GM12878 (cell line): ENCODE results near the gene TLL2. TPM values are rescaled to one million over a fixed set of nuclear protein-coding genes. Genes with fewer than 3 reads are reported as not detected.
A peak's percentile ranks its signal among the peaks of the same experiment; 100 is the strongest.

Experiments
- ASH2L ChIP-seq: fragments of 300-600, 200-600 bp; sonication (generic); IDR thresholded peaks from 2 replicates; pipeline ENCODE4 v1.6.1; 2017; ENCODE audit warnings: low read depth, mild to moderate bottlenecking, borderline replicate concordance
- BCL11A ChIP-seq: IDR thresholded peaks from 2 replicates; pipeline ENCODE4 v1.6.1; 2011; ENCODE audit warnings: low read depth, low read length
- CHD4 ChIP-seq: fragments of 200-600 bp; sonication (generic); IDR thresholded peaks from 2 replicates; pipeline ENCODE4 v1.6.1; 2016; ENCODE audit warnings: mild to moderate bottlenecking
- CREB1 ChIP-seq: IDR thresholded peaks from 2 replicates; pipeline ENCODE4 v1.6.1; 2012; ENCODE audit warnings: low read depth, mild to moderate bottlenecking, inconsistent platforms
- EED ChIP-seq: sonication (generic); IDR thresholded peaks from 2 replicates; pipeline ENCODE4 v1.6.1; 2016; ENCODE audit warnings: antibody characterized with exemption, low read depth
- ETV6 ChIP-seq, 2 experiments: fragments of 450-650 bp in 1 of 2; IDR thresholded peaks in 1 of 2; conservative IDR thresholded peaks in 1 of 2; 2 replicates each; pipeline ENCODE4 v1.6.1; 2014; ENCODE audit warnings: antibody characterized with exemption in 1 of 2, borderline replicate concordance in 1 of 2, low read depth in 1 of 2, mild to moderate bottlenecking in 1 of 2, moderate library complexity in 1 of 2
- IKZF1 ChIP-seq: fragments of 450-650 bp; conservative IDR thresholded peaks from 2 replicates; pipeline ENCODE4 v1.6.1; 2017; ENCODE audit warnings: antibody characterized with exemption, mild to moderate bottlenecking
- IRF4 ChIP-seq: IDR thresholded peaks from 2 replicates; pipeline ENCODE4 v1.6.1; 2011; ENCODE audit warnings: low read depth, low read length
- MEF2A ChIP-seq: IDR thresholded peaks from 2 replicates; pipeline ENCODE4 v1.6.1; 2011; ENCODE audit warnings: low read depth, mild to moderate bottlenecking, low read length, moderate library complexity; ENCODE audit not compliant: insufficient read depth
- MEF2B ChIP-seq: fragments of 450-650 bp; IDR thresholded peaks from 2 replicates; pipeline ENCODE4 v1.6.1; 2018; ENCODE audit warnings: mild to moderate bottlenecking, moderate library complexity; ENCODE audit not compliant: partially characterized antibody, poor library complexity, severe bottlenecking
- MYB ChIP-seq: fragments of 150-350 bp; IDR thresholded peaks from 2 replicates; pipeline ENCODE4 v1.6.1; 2014; ENCODE audit warnings: mild to moderate bottlenecking, low read depth, low read length, borderline replicate concordance
- NFIC ChIP-seq: IDR thresholded peaks from 2 replicates; pipeline ENCODE4 v1.6.1; 2012; ENCODE audit warnings: low read depth, mild to moderate bottlenecking, inconsistent platforms, low read length, moderate library complexity
- NFYB ChIP-seq: IDR thresholded peaks from 2 replicates; pipeline ENCODE4 v1.6.1; 2011; ENCODE audit warnings: low read depth, mild to moderate bottlenecking, low read length, improper control_type of control experiment, moderate library complexity; ENCODE audit not compliant: insufficient read depth
- NR2C1 ChIP-seq: fragments of 450-650 bp; IDR thresholded peaks from 2 replicates; pipeline ENCODE4 v1.6.1; 2017; ENCODE audit warnings: antibody characterized with exemption, mild to moderate bottlenecking, moderate library complexity
- RELA ChIP-seq: fragments of 450-650 bp; IDR thresholded peaks from 2 replicates; pipeline ENCODE4 v1.8.0; 2014; ENCODE audit warnings: borderline replicate concordance; ENCODE audit not compliant: partially characterized antibody
- SPI1 ChIP-seq: IDR thresholded peaks from 2 replicates; pipeline ENCODE4 v1.6.1; 2011; ENCODE audit warnings: low read depth, mild to moderate bottlenecking, low read length, moderate library complexity, borderline replicate concordance; ENCODE audit not compliant: insufficient read depth
- STAT3 ChIP-seq: IDR thresholded peaks from 2 replicates; pipeline ENCODE4 v1.6.1; 2011; ENCODE audit warnings: low read depth, low read length, improper control_type of control experiment
- TAF1 ChIP-seq: IDR thresholded peaks from 2 replicates; pipeline ENCODE4 v1.6.1; 2011; ENCODE audit warnings: mild to moderate bottlenecking, low read depth, low read length, borderline replicate concordance
- ZNF24 ChIP-seq: fragments of 450-650 bp; IDR thresholded peaks from 2 replicates; pipeline ENCODE4 v1.6.1; 2017; ENCODE audit warnings: antibody characterized with exemption, mild to moderate bottlenecking
- ZNF384 ChIP-seq: IDR thresholded peaks from 2 replicates; pipeline ENCODE4 v1.6.1; 2012; ENCODE audit warnings: low read depth, mild to moderate bottlenecking, low read length, improper control_type of control experiment, borderline replicate concordance
- polyA plus RNA-seq, 11 experiments: library from polyadenylated mRNA; depleted of rRNA in 4 of 11; unstranded in 6 of 11; stranded (reverse) in 5 of 11; fragments of >200 nt; fragmentation: Nextera tagmentation in 4 of 11; fragmentation: Illumina TruSeq in 1 of 11; extraction: Ambion mirVana in 4 of 11; extraction: Trizol in 1 of 11; gene quantifications; 1 replicate in 1 of 11; 2 replicates in 10 of 11; pipeline versions ENCODE4 v1.2.1 to v1.2.3, GENCODE V29; 2011 to 2016; ENCODE audit warnings: inconsistent platforms in 2 of 11, missing spikeins in 2 of 11, low read depth in 1 of 11
- total RNA-seq, 4 experiments: library from RNA; depleted of rRNA in 3 of 4; stranded (reverse); fragments of >200 nt in 3 of 4; fragmentation: Illumina TruSeq in 1 of 4; extraction: Trizol in 1 of 4; gene quantifications; 2 replicates each; pipeline versions ENCODE4 v1.2.1 to v1.2.3, GENCODE V29; 2013 to 2021
- TF ChIP-seq, protein P1 (sequence below): fragments of 450-650 bp; IDR thresholded peaks from 2 replicates; pipeline ENCODE4 v1.6.1; 2016; ENCODE audit warnings: mild to moderate bottlenecking
- TF ChIP-seq, protein P2 (sequence below): IDR thresholded peaks from 2 replicates; pipeline ENCODE4 v1.6.1; 2011; ENCODE audit warnings: low read depth, low read length, improper control_type of control experiment, borderline replicate concordance
- TF ChIP-seq, protein P3 (sequence below): IDR thresholded peaks from 2 replicates; pipeline ENCODE4 v1.6.1; 2011; ENCODE audit warnings: borderline replicate concordance, low read depth, mild to moderate bottlenecking, moderate library complexity, low read length; ENCODE audit not compliant: insufficient read depth, poor library complexity, severe bottlenecking
- TF ChIP-seq, protein P4 (sequence below): fragments of 450-650 bp; IDR thresholded peaks from 2 replicates; pipeline ENCODE4 v1.6.1; 2017; ENCODE audit warnings: mild to moderate bottlenecking, low read depth, inconsistent platforms; ENCODE audit not compliant: poor library complexity, severe bottlenecking

The TLL2 gene
- total and polyA plus RNA-seq, 10 of the 15 experiments (the other 5 are each of a cell fraction or from before 2014, with no cell fraction given) = 0.02 to 2.1 (median 0.52) TPM

DNA sequence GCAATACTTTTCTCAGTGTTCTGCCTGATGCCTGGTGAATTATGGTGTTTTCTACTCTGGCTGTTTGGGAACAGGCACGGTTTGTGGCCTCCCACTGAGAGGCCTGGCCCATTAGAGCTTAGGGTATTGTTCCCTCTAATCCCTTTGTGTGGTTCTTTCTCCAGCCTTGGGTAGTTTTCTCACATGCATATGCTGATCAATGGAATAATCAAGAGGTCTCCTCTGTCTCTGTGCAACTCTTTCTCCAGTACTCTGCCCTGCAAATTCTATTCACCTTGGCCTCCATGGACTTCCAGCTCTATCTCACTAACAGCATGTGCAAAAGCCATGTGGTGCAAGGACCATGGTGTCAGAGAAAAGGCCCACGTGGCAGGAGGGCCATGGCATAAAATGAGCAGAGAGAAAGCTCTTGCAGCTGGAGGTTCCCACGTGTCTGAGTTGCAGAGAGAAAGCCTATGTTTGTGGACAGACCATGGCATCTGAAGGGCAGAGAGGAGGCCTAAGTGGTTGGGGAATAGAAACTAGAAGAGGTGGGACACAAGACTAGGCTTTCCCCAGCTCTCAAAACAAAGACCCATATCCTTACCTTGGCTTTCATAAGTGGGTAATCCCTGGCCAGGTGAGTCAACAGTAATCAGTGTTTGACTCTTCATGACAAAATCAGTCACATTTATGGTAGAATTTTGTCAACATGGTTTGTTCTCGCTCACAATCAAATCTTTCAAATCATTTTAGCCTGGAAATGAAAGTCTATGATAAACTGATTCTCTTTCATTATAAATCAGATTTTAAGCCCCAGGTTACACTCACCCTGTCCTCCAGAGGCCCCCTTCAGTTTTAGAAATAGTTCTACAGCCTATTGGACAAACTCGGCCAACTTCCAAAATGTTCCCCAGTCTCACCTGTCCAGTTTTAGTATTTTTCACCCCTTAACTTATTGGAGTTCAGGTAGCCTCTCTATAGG, 172.2 kb downstream of the TLL2 start (continued):
- TF ChIP-seq STAT3 = no peak
- no peak for TF ChIP-seq CHD4
- TF ChIP-seq BCL11A = no peak
- TF ChIP-seq ASH2L = no peak
- TF ChIP-seq SPI1 = no peak
- peak; percentile 74 for TF ChIP-seq NFIC
- peak; percentile 70; the same call in 1 of the 2 replicates for TF ChIP-seq IRF4
- no peak for TF ChIP-seq MEF2A
- TF ChIP-seq, protein P1, sequence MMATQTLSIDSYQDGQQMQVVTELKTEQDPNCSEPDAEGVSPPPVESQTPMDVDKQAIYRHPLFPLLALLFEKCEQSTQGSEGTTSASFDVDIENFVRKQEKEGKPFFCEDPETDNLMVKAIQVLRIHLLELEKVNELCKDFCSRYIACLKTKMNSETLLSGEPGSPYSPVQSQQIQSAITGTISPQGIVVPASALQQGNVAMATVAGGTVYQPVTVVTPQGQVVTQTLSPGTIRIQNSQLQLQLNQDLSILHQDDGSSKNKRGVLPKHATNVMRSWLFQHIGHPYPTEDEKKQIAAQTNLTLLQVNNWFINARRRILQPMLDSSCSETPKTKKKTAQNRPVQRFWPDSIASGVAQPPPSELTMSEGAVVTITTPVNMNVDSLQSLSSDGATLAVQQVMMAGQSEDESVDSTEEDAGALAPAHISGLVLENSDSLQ = no peak
- peak in 1 of 2 experiments; percentile 80; a peak in 2 of 4 replicates for TF ChIP-seq ETV6 (conservative IDR thresholded peaks at IDR 0.05 in 1 of 2, IDR thresholded peaks at IDR 0.05 in 1 of 2; ENCODE audit: borderline replicate concordance in 1 of 2, low read depth in 1 of 2)
- TF ChIP-seq MYB = no peak
- TF ChIP-seq NR2C1 = no peak
- TF ChIP-seq EED = peak; percentile 50; the same call in 1 of the 2 replicates
- no peak for TF ChIP-seq RELA
- TF ChIP-seq, protein P2, sequence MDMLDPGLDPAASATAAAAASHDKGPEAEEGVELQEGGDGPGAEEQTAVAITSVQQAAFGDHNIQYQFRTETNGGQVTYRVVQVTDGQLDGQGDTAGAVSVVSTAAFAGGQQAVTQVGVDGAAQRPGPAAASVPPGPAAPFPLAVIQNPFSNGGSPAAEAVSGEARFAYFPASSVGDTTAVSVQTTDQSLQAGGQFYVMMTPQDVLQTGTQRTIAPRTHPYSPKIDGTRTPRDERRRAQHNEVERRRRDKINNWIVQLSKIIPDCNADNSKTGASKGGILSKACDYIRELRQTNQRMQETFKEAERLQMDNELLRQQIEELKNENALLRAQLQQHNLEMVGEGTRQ = no peak
- TF ChIP-seq IKZF1 = no peak
- TF ChIP-seq, protein P3, sequence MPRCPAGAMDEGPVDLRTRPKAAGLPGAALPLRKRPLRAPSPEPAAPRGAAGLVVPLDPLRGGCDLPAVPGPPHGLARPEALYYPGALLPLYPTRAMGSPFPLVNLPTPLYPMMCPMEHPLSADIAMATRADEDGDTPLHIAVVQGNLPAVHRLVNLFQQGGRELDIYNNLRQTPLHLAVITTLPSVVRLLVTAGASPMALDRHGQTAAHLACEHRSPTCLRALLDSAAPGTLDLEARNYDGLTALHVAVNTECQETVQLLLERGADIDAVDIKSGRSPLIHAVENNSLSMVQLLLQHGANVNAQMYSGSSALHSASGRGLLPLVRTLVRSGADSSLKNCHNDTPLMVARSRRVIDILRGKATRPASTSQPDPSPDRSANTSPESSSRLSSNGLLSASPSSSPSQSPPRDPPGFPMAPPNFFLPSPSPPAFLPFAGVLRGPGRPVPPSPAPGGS = peak; percentile 69
- 0 out of 2 replicates have a peak, but pooled peaks have one; percentile 13 for TF ChIP-seq CREB1
- TF ChIP-seq MEF2B = no peak
- TF ChIP-seq ZNF384 = no peak
- TF ChIP-seq, protein P4, sequence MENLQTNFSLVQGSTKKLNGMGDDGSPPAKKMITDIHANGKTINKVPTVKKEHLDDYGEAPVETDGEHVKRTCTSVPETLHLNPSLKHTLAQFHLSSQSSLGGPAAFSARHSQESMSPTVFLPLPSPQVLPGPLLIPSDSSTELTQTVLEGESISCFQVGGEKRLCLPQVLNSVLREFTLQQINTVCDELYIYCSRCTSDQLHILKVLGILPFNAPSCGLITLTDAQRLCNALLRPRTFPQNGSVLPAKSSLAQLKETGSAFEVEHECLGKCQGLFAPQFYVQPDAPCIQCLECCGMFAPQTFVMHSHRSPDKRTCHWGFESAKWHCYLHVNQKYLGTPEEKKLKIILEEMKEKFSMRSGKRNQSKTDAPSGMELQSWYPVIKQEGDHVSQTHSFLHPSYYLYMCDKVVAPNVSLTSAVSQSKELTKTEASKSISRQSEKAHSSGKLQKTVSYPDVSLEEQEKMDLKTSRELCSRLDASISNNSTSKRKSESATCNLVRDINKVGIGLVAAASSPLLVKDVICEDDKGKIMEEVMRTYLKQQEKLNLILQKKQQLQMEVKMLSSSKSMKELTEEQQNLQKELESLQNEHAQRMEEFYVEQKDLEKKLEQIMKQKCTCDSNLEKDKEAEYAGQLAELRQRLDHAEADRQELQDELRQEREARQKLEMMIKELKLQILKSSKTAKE = no peak
- no peak for TF ChIP-seq TAF1
- TF ChIP-seq NFYB = no peak
- TF ChIP-seq ZNF24 = 0 out of 2 replicates have a peak, but pooled peaks have one; percentile 27
